Measurements from ENCODE around the gene MEF2B.

DNA sequence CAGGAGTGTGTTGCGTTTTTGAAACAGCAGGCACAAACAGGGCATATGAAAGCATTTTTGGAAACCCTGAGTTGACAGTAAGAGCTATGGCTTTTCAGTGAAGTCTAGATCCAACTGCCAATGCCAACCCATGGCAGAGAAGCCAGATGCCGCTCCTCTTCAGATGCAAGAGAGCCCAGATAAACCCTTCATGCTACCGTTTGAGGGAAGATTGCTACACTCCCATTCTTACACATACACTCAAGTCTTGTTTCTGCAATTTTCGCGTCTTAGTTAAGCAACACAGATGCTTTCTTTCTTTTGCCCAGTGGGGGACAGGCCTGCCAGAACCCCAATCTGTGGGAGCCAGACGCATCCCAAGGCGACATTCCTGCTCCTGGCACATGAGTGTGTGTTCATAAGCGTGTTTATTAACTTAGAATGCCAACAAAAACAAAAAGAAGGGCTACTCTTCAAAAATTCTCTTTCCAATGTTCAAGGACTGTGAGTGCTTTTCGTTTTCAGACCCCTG is 11.5 kb upstream of the MEF2B start:
- no peak for TF ChIP-seq POLR2AphosphoS5 (IDR thresholded peaks at IDR 0.05)
- TF ChIP-seq, protein P1, sequence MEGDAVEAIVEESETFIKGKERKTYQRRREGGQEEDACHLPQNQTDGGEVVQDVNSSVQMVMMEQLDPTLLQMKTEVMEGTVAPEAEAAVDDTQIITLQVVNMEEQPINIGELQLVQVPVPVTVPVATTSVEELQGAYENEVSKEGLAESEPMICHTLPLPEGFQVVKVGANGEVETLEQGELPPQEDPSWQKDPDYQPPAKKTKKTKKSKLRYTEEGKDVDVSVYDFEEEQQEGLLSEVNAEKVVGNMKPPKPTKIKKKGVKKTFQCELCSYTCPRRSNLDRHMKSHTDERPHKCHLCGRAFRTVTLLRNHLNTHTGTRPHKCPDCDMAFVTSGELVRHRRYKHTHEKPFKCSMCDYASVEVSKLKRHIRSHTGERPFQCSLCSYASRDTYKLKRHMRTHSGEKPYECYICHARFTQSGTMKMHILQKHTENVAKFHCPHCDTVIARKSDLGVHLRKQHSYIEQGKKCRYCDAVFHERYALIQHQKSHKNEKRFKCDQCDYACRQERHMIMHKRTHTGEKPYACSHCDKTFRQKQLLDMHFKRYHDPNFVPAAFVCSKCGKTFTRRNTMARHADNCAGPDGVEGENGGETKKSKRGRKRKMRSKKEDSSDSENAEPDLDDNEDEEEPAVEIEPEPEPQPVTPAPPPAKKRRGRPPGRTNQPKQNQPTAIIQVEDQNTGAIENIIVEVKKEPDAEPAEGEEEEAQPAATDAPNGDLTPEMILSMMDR (IDR thresholded peaks at IDR 0.05 in 8 of 11, conservative IDR thresholded peaks at IDR 0.05 in 3 of 11): no peak

Data from spleen (tissue), 7 donors.